ENCODE results near the gene CARD11. TPM values are rescaled to one million over a fixed set of nuclear protein-coding genes. Genes with fewer than 3 reads are reported as not detected.

The CARD11 gene
- total RNA-seq, 1 donor from 2014 or later, result 3.5 TPM

DNA sequence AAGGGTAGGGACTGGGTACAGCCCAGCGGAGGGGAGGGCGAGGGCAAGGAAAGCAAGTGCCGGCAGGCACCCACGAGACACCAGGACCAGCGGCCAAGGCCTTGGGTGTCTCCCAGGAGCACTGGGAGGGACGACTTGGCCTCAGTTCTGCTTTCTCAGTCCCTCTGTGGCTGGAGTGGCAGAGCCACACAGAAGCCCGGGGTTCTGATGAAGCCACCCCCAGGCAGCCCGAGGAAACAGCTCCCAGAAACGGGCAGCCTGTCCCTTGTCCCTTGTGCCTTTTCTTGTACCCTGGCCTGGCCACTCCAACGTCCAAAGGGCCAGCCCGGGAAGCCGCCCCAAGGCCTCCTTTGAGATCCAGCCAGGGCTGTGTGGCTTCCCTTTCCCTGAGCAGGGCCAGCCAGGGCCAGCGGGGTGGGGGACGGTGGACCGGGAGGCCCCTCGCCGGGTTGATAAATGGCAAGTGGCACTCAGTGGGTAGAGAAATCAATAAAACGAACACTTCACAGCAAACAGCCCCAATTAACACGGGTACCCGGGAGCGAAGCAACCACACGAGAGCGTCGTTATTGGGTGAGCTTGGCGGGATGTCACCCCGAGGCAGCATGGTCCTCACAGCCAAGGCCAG lies 129.8 kb downstream of the CARD11 start:
- DNase-seq (ENCODE audit: extremely low read depth, low read depth, low spot score), result no peak

GRCh38 chr7:2912684-2913439 lies 130.8 kb downstream of the CARD11 start:
- no peak for DNase-seq (ENCODE audit: extremely low read depth, low read depth, low spot score)

- no peak for DNase-seq (ENCODE audit: extremely low read depth, low read depth, low spot score)
These were observed 132.2 kb downstream of the CARD11 start for GRCh38 chr7:2911466-2911865.

GRCh38 chr7:2909471-2910039 lies 134.1 kb downstream of the CARD11 start:
- DNase-seq (ENCODE audit: extremely low read depth, low read depth, low spot score), result no peak

DNA sequence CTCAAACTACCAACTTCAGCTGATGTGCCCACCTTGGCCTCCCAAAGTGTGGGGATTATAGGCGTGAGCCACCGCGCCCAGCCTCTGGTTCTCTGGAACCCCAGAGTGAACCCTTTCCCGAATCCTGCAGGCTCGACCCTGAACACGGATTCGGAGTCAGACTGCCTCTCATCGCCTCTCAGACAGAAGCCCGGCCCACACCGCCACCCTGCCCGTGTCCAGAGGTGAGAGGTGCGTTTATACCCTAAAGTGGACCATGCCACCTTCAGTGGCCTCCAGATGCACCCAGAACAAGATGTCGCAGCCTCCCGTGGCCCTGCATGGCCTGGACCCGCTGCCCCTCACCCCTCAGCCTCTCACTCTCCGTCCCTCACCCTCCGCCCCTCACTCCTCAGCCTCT lies 134.6 kb downstream of the CARD11 start:
- DNase-seq (ENCODE audit: extremely low read depth, low read depth, low spot score), result no peak

DNA sequence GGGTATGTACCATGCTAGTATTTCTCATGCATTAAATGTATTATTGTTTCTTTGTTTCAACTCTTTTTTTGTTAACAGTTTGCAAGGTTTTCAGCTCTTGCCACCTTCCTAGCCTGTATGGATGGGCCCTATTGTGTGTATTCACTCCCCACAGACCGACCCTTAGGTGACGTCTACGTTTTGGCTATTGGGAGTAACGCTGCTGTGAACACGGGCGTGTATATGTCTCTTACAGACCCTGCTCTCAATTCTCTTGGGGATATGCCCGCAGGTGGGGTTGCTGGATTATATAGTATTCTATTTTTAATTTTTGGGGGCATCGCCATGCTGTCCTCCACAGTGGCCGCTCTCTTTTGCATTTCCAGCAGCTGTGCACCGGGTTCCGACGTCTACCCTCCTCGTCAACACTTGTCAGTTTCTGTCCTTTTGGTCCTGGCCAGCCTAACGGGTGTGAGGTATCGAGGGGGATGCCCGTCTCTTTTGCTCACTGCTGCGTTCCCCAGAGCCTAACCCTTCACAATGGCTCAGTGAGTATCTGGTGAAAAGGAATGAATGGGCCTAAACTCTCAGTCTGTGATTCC lies 135.5 kb downstream of the CARD11 start:
- no peak for DNase-seq (ENCODE audit: extremely low read depth, low read depth, low spot score)

- DNase-seq (ENCODE audit: extremely low read depth, low read depth, low spot score), result no peak
These were observed 137.3 kb downstream of the CARD11 start for GRCh38 chr7:2906197-2906931.

- no peak for DNase-seq (ENCODE audit: extremely low read depth, low read depth, low spot score)
These were observed 138.2 kb downstream of the CARD11 start for GRCh38 chr7:2905500-2905899.

- no peak for DNase-seq (ENCODE audit: extremely low read depth, low read depth, low spot score)
These were observed 138.6 kb downstream of the CARD11 start for GRCh38 chr7:2905027-2905426.

GRCh38 chr7:2904202-2904601 lies 139.5 kb downstream of the CARD11 start:
- no peak for DNase-seq (ENCODE audit: extremely low read depth, low read depth, low spot score)

DNA sequence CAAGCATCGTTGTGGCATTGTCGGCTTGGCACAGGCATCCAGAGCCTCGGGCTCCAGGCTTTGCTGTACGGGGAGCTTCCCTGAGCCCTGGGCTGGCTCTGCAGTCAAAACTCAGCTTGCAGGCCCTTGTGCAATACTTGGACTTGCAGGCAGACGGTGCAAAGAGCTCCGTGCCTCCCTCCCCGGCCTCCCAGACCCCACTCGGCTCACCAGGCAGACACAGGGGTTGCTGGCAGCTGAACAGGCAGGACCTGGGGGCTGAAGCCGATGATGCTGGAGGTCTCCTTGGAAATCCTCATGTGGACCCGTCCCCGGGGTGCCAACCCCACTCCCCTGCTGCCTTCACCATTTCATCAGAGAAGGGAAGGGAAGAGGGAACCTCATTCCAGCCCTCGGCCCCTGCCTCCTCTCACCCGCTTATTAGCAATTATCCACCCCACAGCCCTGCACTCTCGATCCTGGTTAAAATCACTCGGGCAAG lies 139.9 kb downstream of the CARD11 start:
- no peak for DNase-seq (ENCODE audit: extremely low read depth, low read depth, low spot score)

- no peak for DNase-seq (ENCODE audit: extremely low read depth, low read depth, low spot score)
These were observed 146.6 kb downstream of the CARD11 start for GRCh38 chr7:2897023-2897422.

DNA sequence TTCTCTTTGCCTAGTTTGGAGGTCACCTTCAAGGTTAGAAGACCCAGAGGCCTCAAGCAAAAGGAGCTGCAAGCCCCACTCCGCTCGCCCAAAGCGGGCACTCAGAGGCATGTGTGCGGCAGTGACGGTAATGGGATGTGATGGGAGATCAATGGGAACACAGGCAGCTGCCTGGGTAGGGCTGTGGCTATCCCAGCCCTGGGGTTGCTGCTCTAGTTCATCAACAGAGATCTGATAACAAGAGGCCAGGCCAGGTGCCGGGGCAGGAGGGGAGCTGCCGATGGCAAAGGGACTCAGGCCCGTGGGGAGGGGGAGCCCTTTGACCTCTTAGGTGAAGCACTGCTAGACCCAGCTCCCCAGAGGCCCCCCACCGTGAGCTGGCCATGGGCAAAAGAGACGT lies 147.5 kb downstream of the CARD11 start:
- no peak for DNase-seq (ENCODE audit: extremely low read depth, low read depth, low spot score)

DNA sequence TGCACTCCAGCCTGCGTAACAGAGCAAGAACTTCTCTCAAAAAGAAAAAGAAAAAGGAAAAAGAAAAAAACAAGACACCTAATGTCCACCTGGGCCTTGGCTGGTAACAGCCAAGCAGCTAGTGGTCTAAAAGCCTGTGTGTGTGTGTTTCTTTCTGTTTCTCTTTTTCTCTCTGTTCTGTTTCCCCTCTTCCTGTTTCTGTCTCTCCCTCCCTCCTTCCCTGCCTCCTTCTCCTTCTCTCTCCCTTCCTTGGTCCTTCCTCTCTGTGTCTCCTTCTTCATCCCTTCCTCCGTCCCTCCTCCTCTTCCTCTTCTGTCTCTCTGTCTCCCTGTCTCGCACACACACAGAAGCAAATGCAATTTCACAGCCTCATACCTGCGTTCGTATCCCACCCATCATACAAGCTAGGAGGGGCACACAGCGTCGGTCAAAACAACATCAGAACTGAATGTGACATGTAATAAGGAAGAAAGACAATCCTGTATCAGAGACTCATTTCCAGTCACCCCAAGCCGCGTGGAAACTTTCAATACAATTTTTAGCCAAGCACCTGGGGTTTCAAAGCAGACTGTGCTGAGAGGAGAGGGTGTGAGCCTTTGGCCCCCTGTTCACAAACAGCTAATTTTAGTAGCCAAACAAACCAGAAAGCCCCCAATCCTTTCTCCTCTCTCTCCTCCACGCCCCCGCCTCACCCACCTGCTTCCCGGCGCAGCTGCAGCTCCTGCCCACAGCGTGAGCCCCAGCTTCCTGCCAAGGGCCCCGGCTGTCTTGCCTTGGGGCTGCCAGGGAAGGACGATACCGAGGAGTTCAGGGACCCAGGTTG lies 149.3 kb downstream of the CARD11 start:
- no peak for DNase-seq (ENCODE audit: extremely low read depth, low read depth, low spot score)

- no peak for DNase-seq (ENCODE audit: extremely low read depth, low read depth, low spot score)
These were observed 150.2 kb downstream of the CARD11 start for GRCh38 chr7:2893411-2893861.

- no peak for DNase-seq (ENCODE audit: extremely low read depth, low read depth, low spot score)
These were observed 151.1 kb downstream of the CARD11 start for GRCh38 chr7:2892549-2892948.

- DNase-seq (ENCODE audit: extremely low read depth, low read depth, low spot score), result no peak
These were observed 155.9 kb downstream of the CARD11 start for GRCh38 chr7:2887816-2888215.

GRCh38 chr7:2886900-2887299 lies 156.8 kb downstream of the CARD11 start:
- no peak for DNase-seq (ENCODE audit: extremely low read depth, low read depth, low spot score)

- DNase-seq (ENCODE audit: extremely low read depth, low read depth, low spot score), result no peak
These were observed 157.3 kb downstream of the CARD11 start for GRCh38 chr7:2886391-2886790.

DNA sequence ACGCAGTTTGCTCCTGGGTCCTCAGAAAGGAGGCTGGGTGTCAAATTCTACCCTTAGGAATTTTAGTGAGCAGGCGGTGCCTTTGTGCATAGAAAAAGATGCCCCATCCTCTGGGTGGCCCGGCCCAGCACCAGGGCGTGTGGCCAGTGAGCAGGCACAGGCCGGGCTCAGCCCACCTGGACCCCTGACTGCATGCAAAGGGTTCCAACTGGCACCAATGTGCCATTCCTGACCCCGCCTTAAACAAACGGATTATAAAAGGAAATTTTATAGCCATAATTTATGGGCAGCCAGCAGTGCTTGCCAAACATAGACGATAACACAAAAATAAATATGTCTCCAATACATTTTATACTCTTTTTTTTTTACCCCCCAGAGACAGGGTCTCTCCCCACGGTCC lies 159.5 kb downstream of the CARD11 start:
- no peak for DNase-seq (ENCODE audit: extremely low read depth, low read depth, low spot score)
